HG02973 (cell line): ENCODE results near the gene FOXO1.

Source experiments
- ATAC-seq: cut with Tn5 transposase; IDR thresholded peaks from one replicate; pipeline ENCODE4 v1.9.1; 2021; ENCODE audit warnings: moderate library complexity; ENCODE audit not compliant: unreplicated experiment

Gene FOXO1

DNA sequence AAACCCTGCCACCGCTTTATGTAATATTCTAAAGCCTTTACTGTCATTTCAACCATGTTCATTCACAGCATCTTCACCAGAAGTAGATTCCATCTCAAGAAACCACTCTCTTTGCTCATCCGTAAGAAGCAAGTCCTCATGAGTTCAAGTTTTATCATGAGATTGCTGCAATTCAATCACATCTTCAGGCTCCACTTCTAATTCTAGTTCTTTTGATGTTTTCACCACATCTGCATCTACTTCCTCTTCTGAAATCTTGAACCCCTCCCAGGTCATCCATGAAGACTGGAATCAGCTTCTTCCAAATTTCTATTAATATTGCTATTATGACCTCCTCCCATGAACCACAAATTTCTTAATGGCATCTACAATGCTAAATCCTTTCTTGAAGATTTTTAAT is 83.9 kb downstream of the FOXO1 start:
- ATAC-seq, result no peak

DNA sequence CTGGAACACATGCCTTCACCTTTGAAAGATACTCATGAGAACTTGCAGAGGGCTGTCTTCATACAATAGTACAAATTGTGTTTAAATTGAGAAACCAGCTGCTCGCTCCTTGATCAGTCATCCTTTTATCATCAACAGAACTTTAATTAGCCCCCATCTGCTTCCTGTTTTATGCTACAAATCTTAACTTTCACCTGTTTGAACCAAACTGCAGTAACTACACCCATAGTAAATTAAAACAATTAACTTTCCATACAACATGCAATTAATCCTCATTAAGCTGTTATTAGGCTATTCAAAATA is 85.2 kb downstream of the FOXO1 start:
- no peak for ATAC-seq

DNA sequence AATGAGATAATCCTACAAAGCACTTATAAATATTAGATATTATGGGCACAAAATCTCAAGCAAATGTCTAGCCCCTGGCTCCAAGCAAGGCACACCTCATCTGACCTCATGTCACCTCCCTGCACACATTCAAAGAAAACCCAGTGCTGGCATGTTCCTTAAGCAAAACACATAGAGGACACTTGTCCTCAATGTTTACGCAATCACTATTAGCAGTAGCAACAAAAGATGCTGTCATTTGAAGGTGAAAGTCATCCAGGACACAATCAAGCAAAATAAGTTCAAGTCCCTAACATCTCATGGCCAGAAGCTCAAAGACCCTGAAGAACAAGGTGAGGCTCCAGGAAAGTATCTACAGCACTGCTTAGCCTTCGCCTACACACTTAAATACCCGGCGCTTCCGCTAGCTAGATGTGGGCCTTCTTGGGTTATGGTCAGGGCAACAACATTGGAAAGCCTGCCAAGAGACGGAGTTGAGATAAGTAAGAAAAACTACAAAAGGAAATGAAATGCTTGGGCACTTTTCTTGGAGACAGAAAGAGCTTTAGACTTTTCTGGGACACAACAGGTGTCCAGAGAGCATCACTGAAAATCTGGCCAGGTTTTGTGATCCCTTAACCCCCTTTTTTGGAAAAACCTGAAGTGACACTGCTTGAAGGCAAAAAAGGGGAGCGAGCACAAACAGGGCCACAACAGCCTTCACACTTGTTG is 85.7 kb downstream of the FOXO1 start:
- no peak for ATAC-seq

DNA sequence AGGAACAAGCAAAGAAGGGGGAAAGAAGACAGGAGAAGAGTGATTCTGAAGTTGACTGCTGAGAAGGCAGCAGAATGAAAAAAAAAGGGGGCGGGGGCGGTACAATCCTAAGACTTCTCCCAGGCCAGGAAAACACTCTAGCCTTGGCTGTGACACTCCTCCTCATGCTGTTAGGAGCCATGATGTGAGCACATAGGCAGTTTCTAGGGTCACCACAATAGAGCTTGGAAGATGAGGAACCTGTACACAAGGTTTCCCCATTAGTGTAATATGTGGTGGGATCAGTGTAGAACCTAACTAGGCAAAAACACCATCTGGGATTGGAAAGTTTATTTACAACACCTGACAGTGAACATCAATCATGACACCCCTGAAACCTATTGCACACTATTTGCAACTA is 86.9 kb downstream of the FOXO1 start:
- ATAC-seq, result no peak

DNA sequence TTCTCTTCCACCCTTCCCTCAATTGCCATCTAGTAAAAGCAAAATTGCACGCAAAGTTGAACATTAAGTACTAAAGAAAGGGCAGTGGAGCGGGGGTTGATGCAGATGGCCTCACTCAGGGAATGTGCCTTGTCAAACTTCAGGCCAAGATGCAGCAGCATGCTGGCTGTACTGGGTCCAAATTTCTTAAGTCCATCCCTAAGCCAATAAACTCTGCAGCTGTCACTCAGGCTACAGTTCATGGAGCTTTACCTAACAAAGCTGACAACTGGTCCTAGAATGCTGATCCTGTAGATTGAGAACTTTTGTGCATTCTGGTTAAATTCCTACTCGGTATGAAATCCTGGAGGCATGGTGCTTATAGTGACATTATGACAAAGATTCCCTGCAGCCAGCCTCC is 88.4 kb downstream of the FOXO1 start:
- ATAC-seq, result no peak

DNA sequence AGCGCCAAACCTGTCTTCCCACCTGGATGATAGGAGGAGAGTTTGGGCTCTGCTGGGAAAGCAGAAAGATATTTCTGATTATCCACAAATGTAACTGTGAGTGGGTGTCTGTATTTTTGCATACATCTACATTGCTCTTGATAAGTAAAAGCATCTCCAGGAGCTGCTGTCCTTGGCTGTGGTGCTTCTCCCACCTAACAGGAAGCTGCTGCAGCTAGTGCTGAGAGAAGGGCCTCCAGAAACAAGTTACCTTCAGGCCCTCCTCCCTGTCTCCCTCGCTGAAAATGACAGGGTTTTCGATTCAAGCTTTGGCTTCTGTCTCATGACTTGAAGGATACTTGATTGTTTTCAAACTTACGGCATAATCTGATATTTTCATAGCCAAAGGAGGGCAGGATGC is 90.1 kb downstream of the FOXO1 start:
- ATAC-seq, result no peak

DNA sequence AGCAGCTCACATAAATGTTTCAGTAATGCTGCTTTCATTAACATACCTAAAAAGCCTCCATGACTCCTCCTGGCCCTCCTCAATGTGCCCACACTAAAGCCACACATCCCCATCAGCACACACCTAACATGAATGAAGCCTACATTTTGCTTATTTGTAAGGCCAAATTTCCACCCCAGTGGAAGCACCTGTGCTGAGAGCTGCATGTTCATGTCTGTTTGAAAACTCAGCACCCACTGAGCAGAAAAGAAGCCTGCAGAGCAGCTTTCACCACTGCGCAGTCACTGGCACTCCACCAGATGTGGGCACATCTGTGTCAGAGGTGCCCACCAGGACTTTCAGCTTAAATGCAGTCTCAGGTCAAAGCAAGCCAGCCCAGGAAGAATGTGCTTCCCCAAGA is 93.5 kb downstream of the FOXO1 start:
- no peak for ATAC-seq

DNA sequence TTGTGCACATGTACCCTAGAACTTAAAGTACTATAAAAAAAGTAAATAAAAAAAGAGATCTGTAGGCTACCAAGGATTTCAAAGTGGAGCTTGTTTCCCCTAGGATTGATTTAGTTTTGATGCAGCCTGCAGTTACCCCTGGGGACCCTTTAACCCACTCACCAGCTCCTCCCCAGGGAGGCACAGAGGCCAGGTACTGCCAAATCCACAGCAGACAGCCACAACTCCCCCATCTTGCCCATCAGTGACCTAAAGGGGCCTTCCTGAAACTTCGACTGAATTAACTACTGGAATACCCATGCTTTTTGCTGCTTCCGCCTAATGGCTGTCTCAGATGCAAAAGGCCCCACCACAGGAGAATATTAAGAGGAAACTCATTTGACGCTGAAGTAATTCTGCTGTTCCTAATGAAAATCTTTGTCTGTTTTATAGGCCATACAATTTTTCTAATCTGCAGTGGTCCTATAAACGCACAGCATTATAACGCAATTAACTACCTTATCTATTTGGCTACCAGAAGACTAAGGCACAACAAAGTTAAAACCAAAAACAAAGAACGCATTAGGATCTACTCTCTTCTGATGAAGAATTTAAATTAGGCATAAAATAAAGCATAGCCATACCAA is 95.0 kb downstream of the FOXO1 start:
- no peak for ATAC-seq

DNA sequence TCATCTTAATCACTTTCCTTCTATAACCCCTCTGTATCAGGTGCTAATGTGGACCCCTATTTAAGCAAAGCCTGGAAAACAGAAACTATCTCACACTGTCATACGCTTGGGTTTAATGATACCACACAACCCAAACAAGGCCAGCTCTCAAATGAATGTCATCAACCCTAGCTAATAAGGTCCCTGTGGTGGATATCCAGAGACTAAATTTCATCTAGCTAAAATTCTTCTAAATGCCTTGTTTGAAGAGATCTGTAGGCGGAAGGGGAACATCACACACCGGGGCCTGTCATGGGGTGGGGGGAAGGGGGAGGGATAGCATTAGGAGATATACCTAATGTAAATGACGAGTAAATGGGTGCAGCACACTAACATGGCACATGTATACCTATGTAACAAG is 95.5 kb downstream of the FOXO1 start:
- ATAC-seq, result no peak

DNA sequence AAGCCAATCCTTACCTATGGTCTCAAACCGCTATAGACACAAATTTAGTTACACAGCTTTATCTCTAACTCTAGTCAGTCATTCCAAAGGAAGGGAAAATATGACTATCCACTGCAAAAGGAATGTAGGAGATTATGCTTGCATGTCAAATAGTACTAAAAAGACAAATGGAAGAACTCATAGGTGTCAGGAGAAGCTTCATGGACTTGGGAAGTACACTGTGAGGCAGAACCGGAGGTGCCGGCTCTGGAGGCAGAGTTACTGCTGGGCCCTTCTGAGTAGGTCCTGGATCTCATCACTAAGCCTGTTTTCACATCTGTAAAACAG is 97.5 kb downstream of the FOXO1 start:
- no peak for ATAC-seq

DNA sequence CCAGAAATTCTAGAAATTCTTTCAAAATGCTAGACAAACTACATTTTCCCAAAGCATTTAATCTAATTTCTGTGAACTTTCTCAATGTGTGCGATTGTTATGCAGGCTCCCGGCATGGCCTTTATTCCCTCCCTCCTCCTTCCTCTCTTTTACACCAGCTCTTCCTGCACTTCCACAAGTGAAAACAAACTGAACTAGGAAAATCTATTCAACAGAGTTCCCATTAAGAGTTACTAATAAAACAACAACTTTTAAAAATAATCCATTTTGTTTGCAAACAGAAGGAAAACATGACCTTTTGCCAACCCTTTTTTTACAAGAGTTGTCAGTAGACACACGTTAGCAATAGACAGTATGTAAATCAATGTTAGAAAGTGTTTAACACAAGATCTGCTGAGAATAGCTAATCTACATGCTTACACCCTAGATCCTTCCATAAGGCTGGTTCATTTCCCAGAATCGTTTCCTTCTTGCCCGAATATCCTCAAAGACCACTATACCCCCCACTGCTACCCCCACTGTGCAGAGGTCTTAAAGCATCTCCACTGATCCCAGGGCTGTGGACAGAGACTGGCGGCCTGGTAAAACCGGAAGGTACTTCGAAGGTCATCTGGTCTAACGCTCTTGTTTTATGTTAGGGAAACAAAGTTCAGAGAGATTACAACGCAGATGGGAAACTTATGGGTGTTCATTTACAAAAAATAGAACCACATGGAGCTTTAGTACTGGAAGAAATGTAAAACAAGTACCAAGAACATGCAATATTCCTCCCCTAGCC is 98.0 kb downstream of the FOXO1 start:
- no peak for ATAC-seq

DNA sequence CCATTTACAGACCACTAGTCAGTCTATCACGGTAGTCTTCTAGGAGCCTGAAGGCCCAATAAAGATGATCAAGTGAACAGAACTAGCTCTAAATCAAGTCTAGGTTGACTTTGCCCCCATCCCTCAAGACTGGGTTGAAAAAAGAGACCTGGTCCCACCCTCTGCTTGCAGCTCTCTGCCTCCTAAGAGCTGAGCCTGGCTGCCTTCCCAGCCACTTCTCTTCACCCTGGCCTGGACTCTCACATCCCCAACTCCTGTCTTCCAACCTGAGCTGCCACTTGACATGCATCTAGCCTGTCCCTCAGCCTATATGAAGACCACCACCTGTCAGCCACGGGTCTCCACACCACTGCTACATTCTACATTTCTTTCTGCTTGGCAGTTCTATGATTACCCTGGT is 99.6 kb downstream of the FOXO1 start:
- ATAC-seq, result no peak

DNA sequence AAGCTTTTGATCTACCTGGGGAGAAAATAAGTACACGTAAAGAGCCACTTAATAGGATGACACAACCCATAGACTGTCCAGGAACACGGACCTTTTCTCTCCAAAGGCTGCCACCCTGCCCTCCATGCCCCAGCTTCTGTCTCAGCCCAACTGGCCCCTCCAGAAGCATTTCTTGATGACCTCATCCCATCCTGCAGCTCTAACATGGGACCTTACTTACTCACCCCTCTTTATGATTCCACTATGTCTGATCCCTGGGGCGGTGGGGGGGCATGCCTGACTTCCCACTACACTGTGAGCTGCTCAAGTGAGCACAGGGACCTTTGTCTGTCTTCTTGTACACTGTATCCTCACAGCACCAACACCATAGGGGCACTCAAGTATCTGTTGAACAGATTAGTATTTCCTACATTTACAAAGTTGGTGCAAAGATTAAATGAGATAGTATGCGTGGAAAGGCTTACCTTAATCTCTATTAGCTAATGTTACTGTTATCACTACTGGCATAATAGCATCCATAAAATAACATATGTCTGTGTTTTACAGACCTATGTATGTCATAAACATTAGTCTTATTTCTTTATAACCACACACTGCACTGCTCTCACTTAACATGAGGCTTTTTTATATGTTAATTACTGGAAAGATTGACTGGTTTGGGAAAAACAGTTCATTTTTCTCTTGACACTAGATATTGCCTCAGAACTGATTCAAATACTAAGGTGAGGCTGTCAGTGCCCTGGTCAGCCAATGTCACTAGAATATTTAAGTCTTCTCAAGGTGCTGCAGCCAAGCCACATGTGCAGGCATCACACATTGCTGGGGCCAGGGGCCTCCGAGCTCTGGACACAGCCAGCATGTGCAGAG is 100.9 kb downstream of the FOXO1 start:
- ATAC-seq, result no peak

DNA sequence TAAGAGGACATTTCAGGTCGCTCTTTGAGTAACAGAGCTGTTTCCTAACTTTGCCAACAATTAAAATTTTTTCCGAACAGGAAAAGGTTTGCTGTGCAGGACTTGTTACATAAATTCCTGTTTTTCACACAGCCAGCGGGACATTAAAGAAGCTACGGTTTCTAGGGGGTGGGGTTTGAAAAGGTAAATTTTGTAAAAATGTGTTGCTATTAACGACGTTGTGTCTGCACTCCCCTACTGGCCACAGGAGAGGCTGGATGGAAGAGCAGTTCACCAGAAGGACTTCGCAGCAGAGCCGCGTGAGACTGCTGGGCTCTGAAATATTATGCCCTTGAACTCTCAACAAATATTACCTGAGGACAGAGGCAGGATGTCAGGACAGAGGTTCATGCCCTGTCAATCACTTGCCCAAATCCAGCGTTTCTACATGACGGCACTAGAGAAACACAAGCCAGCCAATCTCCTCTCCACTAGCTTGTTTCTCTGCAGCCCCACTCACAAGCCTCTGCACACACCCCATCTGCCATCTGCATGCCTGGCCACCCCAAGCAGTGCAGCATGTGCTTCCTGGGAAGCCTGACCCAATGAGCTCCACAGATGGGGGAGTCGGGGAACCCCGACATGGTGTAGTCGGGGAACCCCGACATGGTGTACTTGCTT is 102.0 kb downstream of the FOXO1 start:
- ATAC-seq, result no peak

DNA sequence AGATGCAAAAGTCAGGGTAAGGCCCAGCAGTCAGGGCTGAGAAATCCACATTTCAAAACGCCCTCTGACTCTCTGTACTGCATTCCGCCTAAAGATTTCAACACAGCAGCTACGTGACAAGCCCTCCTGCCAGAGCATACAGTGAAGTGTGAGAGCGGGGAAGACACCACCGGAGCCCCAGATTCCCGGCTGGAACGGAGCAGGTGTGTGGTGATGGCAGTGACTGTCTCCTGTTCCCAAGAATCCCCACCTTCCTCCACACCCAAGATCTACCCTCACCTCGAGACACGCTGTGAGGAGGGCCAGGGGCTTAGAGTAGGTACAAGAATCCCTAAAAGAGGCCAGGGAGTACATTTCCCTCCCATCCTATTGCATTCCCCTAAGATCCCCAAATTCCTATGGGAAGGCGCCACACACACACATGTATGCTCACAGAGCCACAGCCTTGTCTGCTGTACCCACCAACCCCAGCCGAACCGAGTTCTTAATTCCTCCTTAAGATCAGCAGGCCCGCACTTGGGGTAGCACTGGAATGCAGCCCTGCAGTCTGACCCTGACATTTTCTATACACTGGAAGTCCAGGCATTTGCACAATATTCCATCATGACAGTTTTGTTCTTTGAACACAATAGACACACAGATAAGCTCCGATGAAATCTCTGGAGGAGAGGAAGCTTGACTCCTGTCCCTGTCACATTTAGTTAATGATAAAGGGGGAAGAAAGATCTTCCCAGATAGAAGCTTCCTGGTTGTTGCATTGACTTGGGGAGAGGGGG is 102.9 kb downstream of the FOXO1 start:
- no peak for ATAC-seq

DNA sequence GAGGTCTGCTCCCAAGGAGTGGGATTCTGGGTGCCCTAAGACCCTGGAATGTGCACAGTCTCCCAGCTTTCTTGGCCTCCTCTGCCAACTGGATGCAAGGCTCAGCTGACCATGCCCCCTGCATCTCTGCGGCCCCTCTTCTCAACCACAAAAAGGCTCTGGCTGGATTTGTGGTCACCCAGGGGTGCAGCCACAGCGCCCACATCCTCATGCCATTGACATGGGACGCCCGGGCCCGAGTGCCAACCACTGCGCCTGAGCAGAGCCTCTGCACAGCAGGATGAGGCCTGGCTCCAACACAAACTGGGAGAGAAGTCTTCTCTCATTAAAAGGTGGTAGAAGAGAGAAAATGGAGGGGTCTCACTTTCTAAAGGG is 103.5 kb downstream of the FOXO1 start:
- ATAC-seq, result no peak

DNA sequence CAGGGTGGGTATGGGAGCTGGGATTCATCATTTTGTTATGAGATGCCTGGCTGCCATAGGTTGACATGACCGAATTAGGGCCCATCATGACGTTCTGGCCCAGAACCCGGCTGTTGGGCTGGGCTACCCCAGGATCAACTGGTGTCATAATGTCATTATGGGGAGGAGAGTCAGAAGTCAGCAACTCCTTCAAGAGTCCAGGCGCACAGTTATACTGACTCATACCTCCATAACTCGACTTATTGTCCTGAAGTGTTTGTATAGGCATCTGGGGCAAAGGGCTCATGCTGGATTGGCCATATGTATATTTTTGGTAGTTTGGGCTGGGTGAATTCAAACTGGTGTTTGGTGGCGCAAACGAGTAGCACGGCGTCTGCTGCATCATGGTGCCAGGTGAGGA is 106.5 kb downstream of the FOXO1 start:
- ATAC-seq, result no peak

DNA sequence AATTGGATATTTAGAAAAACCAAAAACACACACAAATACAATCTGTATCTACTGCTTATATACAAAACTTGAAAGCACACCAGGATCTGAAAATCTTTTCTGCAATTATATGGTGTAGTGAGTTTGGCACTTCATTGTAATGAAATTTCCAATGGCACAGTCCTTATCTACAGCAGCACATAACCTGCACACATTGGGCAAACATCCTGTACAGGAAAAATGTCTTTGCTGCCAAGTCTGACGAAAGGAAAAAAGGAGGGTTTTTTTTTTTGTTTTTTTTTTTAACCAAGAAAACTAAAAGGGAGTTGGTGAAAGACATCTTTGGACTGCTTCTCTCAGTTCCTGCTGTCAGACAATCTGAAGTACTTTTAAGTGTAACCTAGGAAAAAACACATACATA is 107.8 kb downstream of the FOXO1 start:
- ATAC-seq, result no peak

DNA sequence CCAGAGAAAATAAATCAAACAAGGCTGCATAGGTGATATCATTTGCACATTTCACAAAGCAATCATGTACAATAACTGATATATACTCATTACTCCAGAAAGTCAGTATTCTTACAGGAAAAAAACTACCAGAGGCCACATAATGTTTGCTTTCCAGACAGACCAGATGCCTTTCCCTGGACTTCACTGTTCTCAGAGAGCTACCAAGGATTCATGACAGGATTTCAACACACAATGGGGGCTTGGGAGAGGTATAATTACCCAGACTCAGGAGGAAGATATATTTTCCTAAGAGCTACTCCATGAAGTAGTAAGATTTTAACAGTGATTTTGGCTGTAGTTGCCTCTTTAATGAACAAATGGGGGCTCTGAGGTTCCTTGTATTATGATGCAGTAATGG is 110.0 kb downstream of the FOXO1 start:
- ATAC-seq, result no peak

DNA sequence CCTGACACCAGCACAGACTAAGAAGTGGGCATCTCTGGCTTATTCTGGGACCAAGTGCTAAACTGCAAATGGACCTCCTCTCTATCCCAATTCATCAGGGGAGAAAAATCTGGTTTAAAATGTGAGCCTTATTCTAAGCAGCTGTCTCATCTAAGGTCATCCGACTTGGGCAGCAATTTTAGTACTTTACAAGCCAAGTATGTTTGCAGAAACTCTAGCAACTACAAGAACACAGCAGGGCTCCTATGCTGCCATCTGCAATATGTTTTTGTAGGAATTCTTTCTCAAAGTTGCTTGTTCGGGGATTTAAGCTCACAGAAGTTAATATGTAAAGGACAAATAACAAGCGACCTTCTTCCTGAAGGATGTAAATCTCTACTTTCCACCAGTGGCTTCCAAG is 113.1 kb downstream of the FOXO1 start:
- ATAC-seq, result no peak
